NK-92 treated with Interleukin-12 subunit alpha and Interleukin-12 subunit beta, amount 100 ng/mL, for 24 hours (cell line): ENCODE measurements around the gene OR51V1.
"Not testable (repeated sequence)": the region's sequence is repeated elsewhere in the genome, so short reads cannot be mapped to it uniquely, and the experiment has no call there.

Experiments
- DNase-seq: peaks from one replicate; lab custom pipeline; 2025; lab: John Stamatoyannopoulos, UW

Gene OR51V1

GRCh38 chr11:5230266-5230665, 29.8 kb upstream of the OR51V1 start:
- DNase-seq: no peak

DNA sequence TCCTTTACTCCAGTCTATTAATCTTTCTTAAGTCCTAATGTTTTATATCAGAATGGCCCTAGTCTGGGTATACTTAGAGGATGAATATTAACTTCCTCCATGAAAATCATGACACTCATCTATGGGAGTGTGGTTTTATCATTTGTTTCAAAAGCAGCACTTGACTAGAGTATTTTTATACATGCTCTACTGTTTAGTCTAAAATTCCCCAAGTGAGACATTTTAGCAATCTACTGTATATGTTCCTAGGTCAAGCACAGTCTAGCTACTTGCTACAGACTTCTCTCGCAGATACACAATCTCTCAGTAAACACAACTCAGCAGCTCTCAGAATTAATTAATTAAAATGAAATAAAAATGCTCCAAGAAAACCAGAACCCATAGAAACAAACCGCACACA, 29.3 kb upstream of the OR51V1 start:
- no peak for DNase-seq

DNA sequence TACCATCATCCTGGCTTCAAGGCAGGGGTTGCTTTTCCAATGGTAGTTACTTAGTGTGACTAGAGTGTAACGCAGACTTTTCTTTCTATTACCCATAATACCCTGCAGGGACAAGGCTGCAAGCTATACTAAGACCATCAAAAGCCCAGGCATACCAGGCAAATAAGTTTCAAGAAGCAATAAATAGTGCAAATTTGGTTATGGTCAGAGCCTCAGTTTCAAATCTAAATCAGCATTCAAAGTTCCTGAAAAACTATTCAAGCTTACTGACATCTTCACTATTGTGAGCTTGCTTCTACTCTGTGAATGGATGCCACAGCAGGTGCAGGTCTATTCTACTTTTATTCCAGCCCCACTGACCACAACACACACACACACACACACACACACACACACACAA, 28.9 kb upstream of the OR51V1 start:
- DNase-seq: no peak

GRCh38 chr11:5228124-5228523, 27.6 kb upstream of the OR51V1 start:
- no peak for DNase-seq

DNA sequence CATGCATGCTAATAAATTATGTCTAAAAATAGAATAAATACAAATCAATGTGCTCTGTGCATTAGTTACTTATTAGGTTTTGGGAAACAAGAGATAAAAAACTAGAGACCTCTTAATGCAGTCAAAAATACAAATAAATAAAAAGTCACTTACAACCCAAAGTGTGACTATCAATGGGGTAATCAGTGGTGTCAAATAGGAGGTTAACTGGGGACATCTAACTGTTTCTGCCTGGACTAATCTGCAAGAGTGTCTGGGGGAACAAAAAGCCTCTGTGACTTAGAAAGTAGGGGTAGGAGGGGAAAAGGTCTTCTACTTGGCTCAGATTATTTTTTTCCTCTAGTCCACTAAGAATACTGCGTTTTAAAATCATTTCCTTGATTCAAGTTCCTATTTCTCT, 27.2 kb upstream of the OR51V1 start:
- DNase-seq: no peak

- DNase-seq: no peak
Observed at GRCh38 chr11:5226732-5227310, 26.3 kb upstream of the OR51V1 start, which contains the start of gene HBB. Gene HBB (minus strand): TSS chr11:5227071. CDS start chr11:5227021, 50 bp downstream.

- DNase-seq: no peak
Observed at GRCh38 chr11:5225480-5225871, 25.0 kb upstream of the OR51V1 start.

DNA sequence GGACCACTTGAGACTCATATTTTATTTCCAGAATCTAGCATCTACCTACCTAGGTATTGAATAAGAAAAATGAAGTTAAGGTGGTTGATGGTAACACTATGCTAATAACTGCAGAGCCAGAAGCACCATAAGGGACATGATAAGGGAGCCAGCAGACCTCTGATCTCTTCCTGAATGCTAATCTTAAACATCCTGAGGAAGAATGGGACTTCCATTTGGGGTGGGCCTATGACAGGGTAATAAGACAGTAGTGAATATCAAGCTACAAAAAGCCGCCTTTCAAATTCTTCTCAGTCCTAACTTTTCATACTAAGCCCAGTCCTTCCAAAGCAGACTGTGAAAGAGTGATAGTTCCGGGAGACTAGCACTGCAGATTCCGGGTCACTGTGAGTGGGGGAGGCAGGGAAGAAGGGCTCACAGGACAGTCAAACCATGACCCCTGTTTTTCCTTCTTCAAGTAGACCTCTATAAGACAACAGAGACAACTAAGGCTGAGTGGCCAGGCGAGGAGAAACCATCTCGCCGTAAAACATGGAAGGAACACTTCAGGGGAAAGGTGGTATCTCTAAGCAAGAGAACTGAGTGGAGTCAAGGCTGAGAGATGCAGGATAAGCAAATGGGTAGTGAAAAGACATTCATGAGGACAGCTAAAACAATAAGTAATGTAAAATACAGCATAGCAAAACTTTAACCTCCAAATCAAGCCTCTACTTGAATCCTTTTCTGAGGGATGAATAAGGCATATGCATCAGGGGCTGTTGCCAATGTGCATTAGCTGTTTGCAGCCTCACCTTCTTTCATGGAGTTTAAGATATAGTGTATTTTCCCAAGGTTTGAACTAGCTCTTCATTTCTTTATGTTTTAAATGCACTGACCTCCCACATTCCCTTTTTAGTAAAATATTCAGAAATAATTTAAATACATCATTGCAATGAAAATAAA, 24.3 kb upstream of the OR51V1 start:
- no peak for DNase-seq

- no peak for DNase-seq
Observed at GRCh38 chr11:5223686-5224085, 23.2 kb upstream of the OR51V1 start.

GRCh38 chr11:5223146-5223545, 22.7 kb upstream of the OR51V1 start:
- no peak for DNase-seq

GRCh38 chr11:5210376-5210885, 9.9 kb upstream of the OR51V1 start:
- no peak for DNase-seq

- no peak for DNase-seq
Observed at GRCh38 chr11:5204787-5205186, 4.3 kb upstream of the OR51V1 start.

- DNase-seq: no peak
Observed at GRCh38 chr11:5203366-5203765, 2.9 kb upstream of the OR51V1 start.

- DNase-seq: no peak
Observed at GRCh38 chr11:5198285-5198684, 2.2 kb downstream of the OR51V1 start.

DNA sequence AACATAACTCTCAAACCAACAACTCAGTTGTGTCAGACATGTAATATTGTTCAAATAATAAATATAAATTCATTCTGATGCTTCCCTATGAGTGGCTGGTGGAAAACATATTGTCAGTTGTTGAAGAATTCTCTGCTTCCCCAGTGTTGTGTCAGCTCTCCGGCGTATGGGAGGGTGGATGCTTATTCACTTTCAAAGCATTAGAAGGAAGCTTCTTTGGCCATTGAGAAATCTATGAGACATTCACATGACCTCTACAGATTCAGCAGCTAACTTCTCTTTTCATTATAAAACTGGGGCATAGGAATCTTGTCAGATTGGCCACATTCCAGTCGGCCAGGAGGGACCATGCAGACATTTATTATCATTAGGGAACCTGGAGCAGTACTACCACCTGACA, 2.9 kb downstream of the OR51V1 start:
- no peak for DNase-seq

GRCh38 chr11:5196731-5197130, 3.8 kb downstream of the OR51V1 start:
- DNase-seq: no peak

DNA sequence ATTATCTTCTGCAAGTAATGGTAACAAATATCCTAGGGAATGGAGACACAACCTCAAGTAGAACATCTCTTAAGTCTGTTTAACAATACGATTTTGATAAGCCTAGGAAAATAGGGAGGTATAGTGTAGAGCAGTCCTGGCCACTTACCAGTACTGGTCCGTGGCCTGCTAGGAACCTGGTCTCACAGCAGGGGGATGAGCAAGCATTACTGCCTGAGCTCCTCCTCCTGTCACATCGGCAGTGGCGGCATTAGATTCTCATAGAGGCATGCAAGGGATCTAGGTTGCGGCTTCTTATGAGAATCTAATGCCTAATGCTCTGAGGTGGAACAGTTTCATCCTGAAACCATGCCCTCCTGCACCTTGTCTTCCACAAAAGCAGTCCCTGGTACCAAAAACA, 4.4 kb downstream of the OR51V1 start:
- DNase-seq: no peak

DNA sequence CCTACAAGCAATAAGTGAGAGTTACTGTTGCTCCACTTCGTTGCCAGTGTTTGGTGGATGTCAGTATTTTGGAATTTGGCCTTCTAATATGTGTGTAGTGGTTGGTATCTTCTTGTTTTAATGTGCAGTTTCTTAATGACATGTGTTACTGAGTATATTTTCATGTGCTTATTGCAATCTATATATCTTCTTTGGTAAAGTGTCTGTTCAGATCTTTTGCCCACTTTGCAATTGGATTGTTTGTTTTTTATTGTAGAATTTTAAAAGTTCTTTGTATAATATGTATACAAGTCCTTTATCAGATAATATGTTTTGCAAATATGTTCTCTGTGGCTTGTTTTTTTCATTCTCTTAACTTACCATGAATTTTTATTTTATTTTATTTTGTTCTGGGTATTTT, 7.7 kb downstream of the OR51V1 start:
- no peak for DNase-seq

DNA sequence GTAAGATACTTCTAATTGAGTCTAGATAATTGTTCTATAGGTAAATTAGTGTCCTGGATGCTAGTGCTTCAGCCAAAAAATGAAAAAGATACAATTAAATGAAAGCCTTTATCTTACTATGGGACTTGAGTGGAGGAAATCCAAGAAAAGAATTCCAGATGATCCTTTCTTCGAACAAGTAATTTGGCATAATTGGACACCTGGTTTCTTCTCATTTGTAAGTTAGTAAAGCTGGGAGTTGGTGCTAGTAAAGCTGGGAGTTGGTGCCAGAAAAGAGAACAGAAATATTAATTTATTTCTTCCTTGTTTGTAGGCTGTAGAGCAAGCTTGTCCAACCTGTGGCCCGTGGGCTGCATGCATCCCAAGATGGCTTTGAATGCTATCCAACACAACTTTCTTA, 12.3 kb downstream of the OR51V1 start:
- DNase-seq: no peak

DNA sequence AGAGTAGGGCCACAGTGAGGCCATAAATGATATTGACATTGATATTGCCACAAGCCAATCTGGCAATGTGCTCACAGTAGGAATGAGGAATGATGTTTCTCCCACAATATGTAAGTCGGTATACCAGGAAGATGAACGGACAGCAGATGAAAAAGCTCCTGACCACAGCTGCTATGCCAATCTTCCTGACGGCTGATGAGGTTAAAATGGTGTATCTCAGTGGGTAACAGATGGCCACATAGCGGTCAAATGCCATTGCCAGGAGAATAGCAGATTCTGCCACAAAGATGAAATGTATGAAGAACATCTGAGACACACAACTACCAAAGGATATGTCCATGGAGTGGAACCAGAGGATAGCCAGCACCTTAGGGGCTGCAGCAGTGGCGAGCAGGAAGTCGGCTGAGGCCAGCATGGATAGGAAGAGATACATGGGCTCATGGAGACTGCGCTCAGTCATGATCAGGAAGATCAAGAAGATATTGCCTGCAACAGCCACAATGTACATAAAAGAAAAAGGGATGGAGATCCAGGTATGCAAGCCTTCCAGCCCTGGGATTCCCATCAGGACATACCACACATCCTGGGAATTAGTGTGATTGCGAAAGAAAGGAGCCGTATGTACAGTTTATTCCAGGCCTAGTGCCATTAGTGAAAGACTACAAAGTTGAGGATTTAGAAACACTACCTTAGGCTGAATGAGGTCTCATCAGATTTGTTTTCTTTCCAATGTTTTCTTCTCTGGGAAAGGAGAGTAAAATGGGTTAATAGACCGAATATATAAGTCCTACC, 22.2 kb downstream of the OR51V1 start:
- DNase-seq: no peak

- no peak for DNase-seq
Observed at GRCh38 chr11:5174934-5175333, 25.5 kb downstream of the OR51V1 start.

- DNase-seq: no peak
Observed at GRCh38 chr11:5171856-5172255, 28.6 kb downstream of the OR51V1 start.

DNA sequence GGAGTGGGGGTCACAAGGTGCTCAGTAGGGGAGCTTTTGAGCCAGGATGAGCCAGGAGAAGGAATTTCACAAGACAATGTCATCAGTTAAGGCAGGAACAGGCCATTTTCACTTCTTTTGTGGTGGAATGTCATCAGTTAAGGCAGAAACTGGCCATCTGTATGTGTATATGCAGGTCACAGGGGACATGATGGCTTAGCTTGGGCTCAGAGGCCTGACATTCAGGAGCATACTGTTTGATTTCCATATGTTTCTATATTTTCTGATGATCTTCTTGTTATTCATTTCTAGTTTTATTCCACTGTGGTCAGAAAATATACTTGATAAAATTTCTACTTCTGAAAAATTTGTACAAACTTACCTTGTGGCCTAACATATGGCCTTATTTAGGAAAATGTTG, 34.6 kb downstream of the OR51V1 start:
- not testable (repeated sequence) for DNase-seq
